ENCODE results near the gene TRIM16.
"Not testable (repeated sequence)": the region's sequence is repeated elsewhere in the genome, so short reads cannot be mapped to it uniquely, and the experiment has no call there.

Gene TRIM16

GRCh38 chr17:15613111-15613510 lies 71.0 kb downstream of the TRIM16 start:
- DNase-seq: not testable (repeated sequence)

- not testable (repeated sequence) for DNase-seq
These were observed 91.2 kb downstream of the TRIM16 start for GRCh38 chr17:15592960-15593359.

GRCh38 chr17:15591986-15592385 lies 92.1 kb downstream of the TRIM16 start:
- not testable (repeated sequence) for DNase-seq

- not testable (repeated sequence) for DNase-seq
These were observed 93.3 kb downstream of the TRIM16 start for GRCh38 chr17:15590844-15591243.

- DNase-seq: peak; percentile 18
These were observed 94.3 kb downstream of the TRIM16 start for GRCh38 chr17:15589544-15590536.

GRCh38 chr17:15588017-15588416 lies 96.1 kb downstream of the TRIM16 start:
- DNase-seq: not testable (repeated sequence)

GRCh38 chr17:15583313-15583712 lies 100.8 kb downstream of the TRIM16 start:
- DNase-seq: not testable (repeated sequence)

GRCh38 chr17:15581462-15581861 lies 102.6 kb downstream of the TRIM16 start:
- DNase-seq: not testable (repeated sequence)
